MCF 10A (cell line): ENCODE measurements around the gene CSKMT. TPM values are rescaled to one million over a fixed set of nuclear protein-coding genes. Genes with fewer than 3 reads are reported as not detected.
A peak's percentile ranks its signal among the peaks of the same experiment; 100 is the strongest.
"Not testable (repeated sequence)": the region's sequence is repeated elsewhere in the genome, so short reads cannot be mapped to it uniquely, and the experiment has no call there.

Experiments
- Bru-seq: library from RNA; stranded (reverse); fragments of 400-500 nt; gene quantifications from one replicate; lab custom pipeline; 2021; lab: Mats Ljungman, UMichigan
- BruChase-seq, 2 experiments: library from RNA; stranded (reverse); fragments of 400-500 nt; gene quantifications; one replicate each; lab custom pipeline; 2021; lab: Mats Ljungman, UMichigan
- BruUV-seq: library from RNA; stranded (reverse); fragments of 400-500 nt; replicated peaks from 2 replicates; lab custom pipeline; 2021; lab: Mats Ljungman, UMichigan
- CTCF ChIA-PET: fragments of 300-600 bp; sonication (Branson Sonifier 250); formaldehyde crosslinking; extraction: SDS; loops from one replicate; lab custom pipeline; 2021; ENCODE audit warnings: antibody characterized with exemption, inconsistent platforms; lab: Yijun Ruan, JAX
- POLR2A ChIA-PET: fragments of 300-600, 350-650 bp; sonication (Branson Sonifier 250); formaldehyde crosslinking; extraction: SDS; loops from one replicate; lab custom pipeline; 2020; ENCODE audit warnings: antibody characterized with exemption, inconsistent platforms; lab: Yijun Ruan, JAX
- DNase-seq: peaks from one replicate; pipeline ENCODE4 v3.0.0-alpha.2; 2018; ENCODE audit not compliant: unreplicated experiment
- H3K27ac Mint-ChIP-seq: one replicate; pipeline ENCODE4 v1.8.0; 2022; ENCODE audit warnings: mild to moderate bottlenecking, low read depth, mixed read lengths; ENCODE audit not compliant: unreplicated experiment
- H3K27me3 Mint-ChIP-seq: one replicate; pipeline ENCODE4 v1.8.0; 2022; ENCODE audit warnings: mixed read lengths; ENCODE audit not compliant: insufficient read depth, unreplicated experiment
- H3K36me3 Mint-ChIP-seq: one replicate; pipeline ENCODE4 v1.8.0; 2022; ENCODE audit warnings: mild to moderate bottlenecking, moderate library complexity, mixed read lengths; ENCODE audit not compliant: insufficient read depth, unreplicated experiment
- H3K4me1 Mint-ChIP-seq: one replicate; pipeline ENCODE4 v1.8.0; 2022; ENCODE audit warnings: mixed read lengths; ENCODE audit not compliant: insufficient read depth, unreplicated experiment
- H3K4me3 Mint-ChIP-seq: one replicate; pipeline ENCODE4 v1.8.0; 2022; ENCODE audit warnings: mild to moderate bottlenecking, moderate library complexity, mixed read lengths; ENCODE audit not compliant: unreplicated experiment
- H3K9me3 Mint-ChIP-seq: one replicate; pipeline ENCODE4 v1.8.0; 2022; ENCODE audit warnings: mixed read lengths; ENCODE audit not compliant: unreplicated experiment
- CTCF ChIP-seq: fragments of 200-600 bp; IDR thresholded peaks from one replicate; pipeline ENCODE4 v1.8.0; 2022; ENCODE audit warnings: antibody characterized with exemption, mild to moderate bottlenecking; ENCODE audit not compliant: unreplicated experiment
- intact Hi-C: fragments of 100-400 bp; cut with micrococcal nuclease; formaldehyde crosslinking; loops from 2 replicates; pipeline ENCODE4 v1.14.1; 2022
- long read RNA-seq: library from polyadenylated mRNA; stranded (forward); transcript quantifications from one replicate; pipeline ENCODE4 v2.0.0, GENCODE V29; 2022
- total RNA-seq: library from RNA; stranded (reverse); gene quantifications from 2 replicates; pipeline ENCODE4 v1.2.3, GENCODE V29; 2022

CSKMT gene
- total RNA-seq: 15.4 and 31.2 TPM in 2 replicates
- Bru-seq, nascent RNA: percentile 82 among the genes with signal in this experiment
- percentile 51 among the genes with signal in this experiment for BruChase-seq, experiment 1, labeled RNA remaining after a 6-hour chase
- percentile 57 among the genes with signal in this experiment for BruChase-seq, experiment 2, labeled RNA remaining after a 2-hour chase
- long read RNA-seq, transcript CSKMT-202 (2 exons, 2,870 nt): major isoform, 158 of 186 reads
- long read RNA-seq, transcript CSKMT-203 (3 exons, 2,037 nt): minor isoform, 6 of 186 reads
- long read RNA-seq, transcript CSKMT-204 (1 exons, 376 nt): minor isoform, 9 of 186 reads
- long read RNA-seq, transcript CSKMT-201 (3 exons, 1,368 nt): minor isoform, 8 of 186 reads
- long read RNA-seq, partial matches to known transcripts: 1 of 186 reads
- long read RNA-seq, other reads (novel, unspliced or antisense): 4 of 186 reads

- H3K9me3 Mint-ChIP-seq: no peaks in the 10 kb centered on the region
- no peak for TF ChIP-seq CTCF
- BruUV-seq: TSS peak; percentile 87
- ChIA-PET CTCF (interaction anchor here (0.6 to 1.4 kb wide), 12 partner anchors 10 to 272 kb away, joined by 3 to 7 read pairs (median 3); no protein-coding TSS in a partner anchor), POLR2A (interaction anchor here (0.8 to 10.6 kb wide), 55 partner anchors 9 to 1273 kb away, joined by 3 to 222 read pairs (median 6); partner anchors contain the start of genes AHNAK, B3GAT3, EEF1G and EML3)
- peak; percentile 92 for DNase-seq
- H3K4me3 Mint-ChIP-seq: peak within 1 kb of the TSS; percentile 98
- H3K27me3 Mint-ChIP-seq: no peaks in the 10 kb centered on the region
- intact Hi-C loops: loop anchor here (1.0 kb wide), 1 partner anchor 12 kb away; the partner anchor contains the start of gene INTS5
- peak within 1 kb of the TSS; percentile 91 for H3K27ac Mint-ChIP-seq
- peaks cover 76% of the 10 kb centered on the region for H3K36me3 Mint-ChIP-seq
- H3K4me1 Mint-ChIP-seq: peaks cover 5% of the 10 kb centered on the region
Measured at GRCh38 chr11:62665075-62665598, at the start of gene CSKMT, which contains the start of gene C11orf98. CSKMT (plus strand) TSS chr11:62665312; CDS start chr11:62665880, 568 bp downstream. C11orf98 (minus strand) TSS chr11:62665210; CDS start chr11:62665169, 41 bp downstream.

- TF ChIP-seq CTCF: no peak
- intact Hi-C loops: no loop called here
Measured at GRCh38 chr11:62615521-62615920, 49.6 kb upstream of the CSKMT start.

GRCh38 chr11:62616957-62617356, 48.2 kb upstream of the CSKMT start:
- H3K4me3 Mint-ChIP-seq, BruUV-seq, H3K27me3 Mint-ChIP-seq, DNase-seq, intact Hi-C loops, H3K9me3 Mint-ChIP-seq, H3K27ac Mint-ChIP-seq: not testable (repeated sequence)
- Mint-ChIP-seq H3K4me1 (peaks cover 22% of the 10 kb centered on the region), H3K36me3 (peaks cover 45% of the 10 kb centered on the region)
- CTCF ChIA-PET: interaction anchor here (0.6 kb wide), 2 partner anchors 21 to 239 kb away, joined by 3 to 4 read pairs; no protein-coding TSS in a partner anchor
- POLR2A ChIA-PET: interaction anchor here (0.6 to 7.3 kb wide), 4 partner anchors 17 to 178 kb away, joined by 4 to 149 read pairs (median 58); partner anchors contain the start of genes EEF1G, MTA2 and TUT1

More at GRCh38 chr11:62615521-62615920, 49.6 kb upstream of the CSKMT start:
- no peaks in the 10 kb centered on the region for H3K9me3 Mint-ChIP-seq
- peaks cover 41% of the 10 kb centered on the region for H3K36me3 Mint-ChIP-seq
- CTCF ChIA-PET: no interaction called here
- H3K4me3 Mint-ChIP-seq: no peak overlapping the region
- POLR2A ChIA-PET: interaction anchor here (0.9 to 8.4 kb wide), 3 partner anchors 15 to 138 kb away, joined by 3 to 98 read pairs (median 10); partner anchors contain the start of genes MTA2, TUT1 and ZBTB3
- no peak for DNase-seq
- no TSS peak for BruUV-seq
- no peak overlapping the region for H3K27ac Mint-ChIP-seq
- H3K27me3 Mint-ChIP-seq: no peaks in the 10 kb centered on the region
- H3K4me1 Mint-ChIP-seq: peaks cover 15% of the 10 kb centered on the region

- BruUV-seq: TSS peak; percentile 24
- intact Hi-C loops: loop anchor here (2.0 kb wide), 1 partner anchor 30 kb away; the partner anchor contains the start of gene TUT1
- H3K27ac Mint-ChIP-seq: peak overlapping the region; percentile 92
- H3K9me3 Mint-ChIP-seq: no peaks in the 10 kb centered on the region
- DNase-seq: no peak
- ChIA-PET CTCF (interaction anchor here (0.9 to 2.5 kb wide), 7 partner anchors 9 to 29 kb away, joined by 3 to 17 read pairs (median 7); partner anchors contain the start of genes EML3 and TUT1), POLR2A (interaction anchor here (0.5 to 7.3 kb wide), 36 partner anchors 11 to 1696 kb away, joined by 3 to 149 read pairs (median 5); partner anchors contain the start of genes AHNAK, C11orf98, CSKMT and EEF1G)
- peaks cover 12% of the 10 kb centered on the region for H3K4me1 Mint-ChIP-seq
- no peak for TF ChIP-seq CTCF
- peak overlapping the region; percentile 97 for H3K4me3 Mint-ChIP-seq
- peaks cover 54% of the 10 kb centered on the region for H3K36me3 Mint-ChIP-seq
- no peaks in the 10 kb centered on the region for H3K27me3 Mint-ChIP-seq
Measured at GRCh38 chr11:62621027-62621566, 44.0 kb upstream of the CSKMT start.
